Body of pancreas (tissue), 4 donors: ENCODE data around the gene TP53I13. TPM values are rescaled to one million over a fixed set of nuclear protein-coding genes. Genes with fewer than 3 reads are reported as not detected.
A peak's percentile ranks its signal among the peaks of the same experiment; 100 is the strongest.

Experiments
- ATAC-seq: fragments of 150-250 bp; one replicate; pipeline ENCODE4 v1.9.1; 2016
- DNase-seq, 4 donors: peaks; one replicate each; pipeline ENCODE4 v3.0.0-alpha.2; 2019
- H3K27ac ChIP-seq, 4 donors: fragments of 200-600 bp; sonication (generic); 1 replicate in 3 of 4; 2 replicates in 1 of 4; pipeline versions ENCODE4 v1.5.1 to v1.6.1; 2016 to 2019; ENCODE audit warnings: mild to moderate bottlenecking in 1 of 4, mixed read lengths in 1 of 4, moderate library complexity in 1 of 4
- H3K27me3 ChIP-seq, 2 donors: fragments of 200-600 bp; sonication (generic); one replicate each; pipeline ENCODE4 v1.6.0; 2016; ENCODE audit warnings: mild to moderate bottlenecking in 1 of 2
- H3K36me3 ChIP-seq, 2 donors: fragments of 200-600 bp; sonication (generic); replicated peaks in 1 of 2; 2 replicates each; pipeline ENCODE4 v1.5.1; 2016; ENCODE audit warnings: low read depth in 2 of 2; ENCODE audit not compliant: insufficient read depth in 1 of 2
- H3K4me1 ChIP-seq: fragments of 200-600 bp; sonication (generic); one replicate; pipeline ENCODE4 v1.6.0; 2016
- H3K4me3 ChIP-seq, 2 donors: fragments of 200-600 bp; sonication (generic); 1 replicate in 1 of 2; 2 replicates in 1 of 2; pipeline ENCODE4 v1.5.1; 2016 to 2019
- H3K9me3 ChIP-seq, 3 donors: fragments of 200-600 bp; sonication (generic); 1 replicate in 2 of 3; 2 replicates in 1 of 3; pipeline ENCODE4 v1.5.1; 2016
- POLR2A ChIP-seq, 3 donors: fragments of 450-650 bp; IDR thresholded peaks; one replicate each; pipeline ENCODE4 v1.6.1; 2016; ENCODE audit warnings: antibody characterized with exemption in 3 of 3, mild to moderate bottlenecking in 2 of 3
- WGBS, 2 donors: methylation state at CpG; one replicate each; pipeline ENCODE4 v1.1.5; 2017; 5-methylcytosine and 5-hydroxymethylcytosine counted together
- intact Hi-C: fragments of 100-400 bp; cut with DNase I; formaldehyde crosslinking; loops from one replicate; pipeline ENCODE4 v1.15.1; 2023
- total RNA-seq, 2 donors: library from RNA; depleted of rRNA; stranded (reverse); fragments of >200 nt; gene quantifications; one replicate each; pipeline ENCODE4 v1.1.0, GENCODE V29; 2016
- TF ChIP-seq, protein P1 (sequence below), 7 experiments: fragments of 450-650 bp in 4 of 7; fragments of 200-600 bp in 3 of 7; sonication (generic) in 3 of 7; IDR thresholded peaks; one replicate each; pipeline ENCODE4 v1.5.1; 2016 to 2019; ENCODE audit warnings: antibody characterized with exemption in 7 of 7

The TP53I13 gene
- total RNA-seq, 2 donors from 2014 or later: 56.3 to 62.3 TPM

DNA sequence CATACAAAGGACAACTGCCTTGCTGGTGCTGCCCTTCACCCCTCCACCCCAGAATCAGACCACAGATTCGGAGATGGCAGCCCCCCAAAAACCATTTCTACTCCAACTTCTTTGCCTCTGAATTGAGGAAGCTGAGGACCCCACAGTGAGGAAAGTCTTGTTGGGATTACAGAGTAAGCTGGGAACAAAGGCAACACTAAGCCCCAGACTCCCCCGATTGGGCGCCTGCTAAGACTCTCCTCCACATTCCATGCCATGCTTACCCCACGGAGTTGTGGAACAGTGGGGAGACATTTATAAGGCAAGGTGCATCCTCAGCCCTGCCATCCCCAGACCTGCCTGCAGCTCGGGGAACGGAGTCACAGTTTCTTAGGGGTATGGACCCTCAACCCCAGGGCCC is 19.1 kb downstream of the TP53I13 start:
- H3K27me3 ChIP-seq: no peaks in the 10 kb centered on the region
- no peak for ATAC-seq
- intact Hi-C loops: no loop called here
- TF ChIP-seq, protein P1, sequence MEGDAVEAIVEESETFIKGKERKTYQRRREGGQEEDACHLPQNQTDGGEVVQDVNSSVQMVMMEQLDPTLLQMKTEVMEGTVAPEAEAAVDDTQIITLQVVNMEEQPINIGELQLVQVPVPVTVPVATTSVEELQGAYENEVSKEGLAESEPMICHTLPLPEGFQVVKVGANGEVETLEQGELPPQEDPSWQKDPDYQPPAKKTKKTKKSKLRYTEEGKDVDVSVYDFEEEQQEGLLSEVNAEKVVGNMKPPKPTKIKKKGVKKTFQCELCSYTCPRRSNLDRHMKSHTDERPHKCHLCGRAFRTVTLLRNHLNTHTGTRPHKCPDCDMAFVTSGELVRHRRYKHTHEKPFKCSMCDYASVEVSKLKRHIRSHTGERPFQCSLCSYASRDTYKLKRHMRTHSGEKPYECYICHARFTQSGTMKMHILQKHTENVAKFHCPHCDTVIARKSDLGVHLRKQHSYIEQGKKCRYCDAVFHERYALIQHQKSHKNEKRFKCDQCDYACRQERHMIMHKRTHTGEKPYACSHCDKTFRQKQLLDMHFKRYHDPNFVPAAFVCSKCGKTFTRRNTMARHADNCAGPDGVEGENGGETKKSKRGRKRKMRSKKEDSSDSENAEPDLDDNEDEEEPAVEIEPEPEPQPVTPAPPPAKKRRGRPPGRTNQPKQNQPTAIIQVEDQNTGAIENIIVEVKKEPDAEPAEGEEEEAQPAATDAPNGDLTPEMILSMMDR (IDR thresholded peaks at IDR 0.05): no peak
- no peak for TF ChIP-seq POLR2A (IDR thresholded peaks at IDR 0.05)
- no peak for DNase-seq
- peaks cover 48% of the 10 kb centered on the region for H3K4me1 ChIP-seq
- H3K36me3 ChIP-seq: no peaks in the 10 kb centered on the region
- WGBS, 2 donors: 84 to 92% methylated on average over 6 of the region's 6 CpGs
- no peaks in the 10 kb centered on the region for H3K9me3 ChIP-seq
- H3K27ac ChIP-seq: no peak overlapping the region
- no peak overlapping the region for H3K4me3 ChIP-seq

DNA sequence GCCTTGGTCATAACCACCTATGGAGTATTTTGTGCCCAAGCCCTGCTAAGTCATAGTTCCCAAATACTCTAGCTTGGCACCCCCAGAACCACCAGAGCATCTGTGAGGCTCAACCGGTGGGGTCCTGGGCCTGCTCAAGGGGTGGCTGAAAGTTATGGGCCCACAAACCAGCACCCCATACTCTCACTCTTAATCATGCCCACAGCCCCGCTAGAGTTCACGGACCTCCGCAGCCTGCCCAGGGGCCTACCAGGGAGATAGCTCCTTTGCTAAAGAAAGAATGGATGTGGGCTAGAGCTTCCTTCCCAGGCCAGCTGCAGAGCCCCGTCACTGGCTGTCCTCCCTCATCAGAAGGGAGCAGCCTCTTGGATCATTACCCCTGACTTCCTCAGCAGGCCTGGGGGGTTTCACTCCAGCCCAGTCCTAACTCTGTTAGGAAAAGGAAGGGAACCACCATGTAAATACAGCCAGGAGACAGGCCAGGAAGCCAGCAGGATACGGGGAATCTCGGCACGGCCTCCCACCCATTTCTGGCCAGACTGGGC is 19.6 kb downstream of the TP53I13 start:
- Histone ChIP-seq H3K36me3 (no peaks in the 10 kb centered on the region), H3K27me3 (no peaks in the 10 kb centered on the region), H3K27ac (peak overlapping the region; percentile 29 to 78 (median 56)), H3K4me1 (peaks cover 51% of the 10 kb centered on the region), H3K4me3 (no peak overlapping the region), H3K9me3 (no peaks in the 10 kb centered on the region)
- DNase-seq: no peak
- 13 to 34% methylated on average over 3 to 8 of the region's 8 CpGs for WGBS, 2 donors
- no peak for ATAC-seq
- intact Hi-C loops: no loop called here
- TF ChIP-seq, protein P1 (IDR thresholded peaks at IDR 0.05): no peak
- no peak for TF ChIP-seq POLR2A (IDR thresholded peaks at IDR 0.05)

DNA sequence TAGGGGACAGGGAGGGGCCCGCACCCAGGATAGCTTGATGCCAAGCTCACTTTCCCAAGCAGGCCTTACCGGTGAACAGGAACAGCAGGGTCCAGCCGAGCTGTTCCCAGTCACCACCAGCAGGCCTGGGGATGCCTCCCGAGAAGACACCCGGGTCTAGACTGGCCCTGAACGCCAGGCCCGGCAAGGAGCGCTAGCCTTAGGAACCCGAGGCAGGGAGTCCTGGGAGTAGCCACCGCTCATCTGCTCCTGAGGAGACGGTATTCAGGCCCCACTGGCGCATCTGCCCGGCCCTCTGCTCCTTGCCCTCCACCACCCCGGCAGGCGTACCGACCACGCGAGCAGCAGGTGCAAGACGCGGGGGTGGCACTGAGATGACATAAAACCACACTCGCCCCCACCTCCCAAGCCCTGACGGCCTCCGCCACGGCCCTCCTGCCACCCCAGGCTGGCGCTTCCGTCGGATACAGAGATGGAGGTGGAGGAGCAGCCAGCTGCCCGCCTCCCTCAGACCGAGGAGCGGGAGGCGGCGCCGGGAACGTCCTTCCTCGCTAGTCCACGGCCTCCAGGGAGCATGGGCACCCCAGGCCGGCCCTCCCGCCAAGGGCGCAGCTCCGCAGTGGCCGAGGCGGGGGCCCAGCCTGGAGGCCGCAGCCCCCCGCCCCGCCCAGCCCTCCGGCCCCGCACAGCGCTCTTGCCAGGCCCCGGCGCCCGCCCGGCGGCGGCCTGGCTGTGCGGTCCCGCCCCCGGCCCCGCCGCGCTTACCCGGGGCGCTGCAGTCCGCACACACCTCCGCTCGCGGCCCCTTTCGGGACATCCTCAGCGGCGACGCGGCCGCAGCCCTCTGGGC is 20.3 kb downstream of the TP53I13 start:
- peak overlapping the region; percentile 65 to 74 for H3K4me3 ChIP-seq
- peak; percentile 24 for ATAC-seq
- peak in 3 of 4 donors; percentile 38 to 48 (median 39) for DNase-seq
- no peaks in the 10 kb centered on the region for H3K36me3 ChIP-seq
- intact Hi-C loops: no loop called here
- H3K27ac ChIP-seq: peak overlapping the region; percentile 29 to 78 (median 56)
- H3K4me1 ChIP-seq: peaks cover 55% of the 10 kb centered on the region
- TF ChIP-seq, protein P1 (IDR thresholded peaks at IDR 0.05): no peak
- TF ChIP-seq POLR2A (IDR thresholded peaks at IDR 0.05): no peak
- 0 to 1% methylated on average over 2 to 57 of the region's 72 CpGs for WGBS, 2 donors
- no peaks in the 10 kb centered on the region for H3K9me3 ChIP-seq
- H3K27me3 ChIP-seq: no peaks in the 10 kb centered on the region

DNA sequence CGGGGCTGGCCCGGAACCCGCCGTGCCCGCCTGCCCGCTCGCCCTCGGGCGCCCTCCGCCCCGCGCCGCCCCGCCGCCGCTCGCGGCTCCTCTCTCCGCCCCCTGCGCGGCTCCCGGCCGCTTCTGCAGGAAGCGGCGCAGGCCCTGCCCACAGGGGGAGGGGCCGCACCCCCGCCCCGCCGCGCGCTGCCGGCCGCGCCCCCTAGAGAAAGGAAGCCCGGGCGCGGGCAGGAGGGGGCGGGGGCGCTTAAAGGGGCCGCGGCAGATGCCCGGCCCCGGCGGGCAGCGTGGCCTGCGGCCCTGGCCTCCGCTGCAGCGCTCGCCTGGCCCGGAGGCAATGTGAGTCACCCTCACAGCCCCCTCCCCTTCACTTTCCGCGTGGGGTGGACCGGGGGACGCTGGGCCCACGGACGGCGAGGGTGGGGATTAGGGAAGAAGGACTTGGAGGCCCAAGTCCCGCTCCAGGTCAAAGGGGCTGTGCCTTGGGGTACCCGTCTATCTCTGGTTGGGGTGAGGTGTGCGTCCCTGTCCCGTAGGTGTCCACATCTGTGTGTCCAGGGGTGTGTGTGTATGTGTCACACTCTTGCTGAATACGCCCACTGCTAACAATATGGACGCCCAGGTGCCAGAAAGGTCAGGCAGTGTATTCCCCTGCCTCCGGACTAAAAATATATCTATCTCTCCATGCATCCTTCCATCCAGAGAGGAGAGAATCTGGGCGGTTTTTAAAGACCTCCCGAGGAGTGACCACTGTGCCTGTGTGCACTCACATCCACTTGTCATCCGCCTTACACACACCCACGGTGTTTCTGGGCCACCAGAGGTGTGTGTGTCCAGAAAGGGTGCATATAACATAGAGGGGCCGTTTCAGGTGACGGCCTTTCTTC is 21.3 kb downstream of the TP53I13 start, which contains the start of gene GIT1:
Gene GIT1 (minus strand): TSS at position 125 of the 887 bp plus-strand sequence. CDS start 270 bp downstream, outside the sequence.
- 4 to 24% methylated on average over 10 to 33 of the region's 70 CpGs for WGBS, 2 donors
- peaks cover 61% of the 10 kb centered on the region for H3K4me1 ChIP-seq

More for the DNA sequence above, 21.3 kb downstream of the TP53I13 start, which contains the start of gene GIT1:
- H3K27me3 ChIP-seq: no peaks in the 10 kb centered on the region
- H3K36me3 ChIP-seq: no peaks in the 10 kb centered on the region
- H3K4me3 ChIP-seq: peak within 1 kb of the TSS; percentile 65 to 74
- no peaks in the 10 kb centered on the region for H3K9me3 ChIP-seq
- no peak for TF ChIP-seq POLR2A (IDR thresholded peaks at IDR 0.05)
- TF ChIP-seq, protein P1 (IDR thresholded peaks at IDR 0.05): peak in 1 of 7 experiments; percentile 30
- peak; percentile 90 for ATAC-seq
- intact Hi-C loops: no loop called here
- DNase-seq: peak; percentile 86 to 92 (median 88)
- H3K27ac ChIP-seq: peak within 1 kb of the TSS; percentile 63 to 78 (median 68)
